ENCODE data around the gene MPP7.

Gene MPP7

DNA sequence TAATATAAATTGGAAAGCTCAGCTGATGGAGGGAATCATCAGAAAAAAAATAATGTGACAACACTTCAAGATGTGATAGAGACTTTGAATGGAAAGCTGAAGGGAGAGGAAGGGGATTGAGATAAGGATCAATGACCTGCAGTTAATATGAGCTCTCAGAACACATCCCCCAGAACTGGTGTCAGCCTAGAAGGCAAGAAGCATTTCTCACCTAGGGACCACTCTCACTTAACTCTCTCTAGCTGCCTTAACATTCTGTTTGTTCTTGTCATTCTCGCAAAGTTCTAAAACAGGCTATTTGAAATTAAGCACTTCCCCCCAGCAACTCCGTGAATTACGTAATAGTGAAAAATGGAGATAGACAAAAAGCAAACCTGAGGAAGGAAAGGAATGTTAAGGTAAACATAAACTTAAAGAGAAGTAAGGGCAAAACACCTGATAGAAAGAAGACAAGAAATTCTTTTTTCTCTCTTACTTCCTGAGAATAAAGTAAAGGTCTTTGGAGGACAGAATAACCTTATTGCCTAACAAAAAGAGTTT is 1.2 kb upstream of the MPP7 start:
- DNase-seq = no peak

DNA sequence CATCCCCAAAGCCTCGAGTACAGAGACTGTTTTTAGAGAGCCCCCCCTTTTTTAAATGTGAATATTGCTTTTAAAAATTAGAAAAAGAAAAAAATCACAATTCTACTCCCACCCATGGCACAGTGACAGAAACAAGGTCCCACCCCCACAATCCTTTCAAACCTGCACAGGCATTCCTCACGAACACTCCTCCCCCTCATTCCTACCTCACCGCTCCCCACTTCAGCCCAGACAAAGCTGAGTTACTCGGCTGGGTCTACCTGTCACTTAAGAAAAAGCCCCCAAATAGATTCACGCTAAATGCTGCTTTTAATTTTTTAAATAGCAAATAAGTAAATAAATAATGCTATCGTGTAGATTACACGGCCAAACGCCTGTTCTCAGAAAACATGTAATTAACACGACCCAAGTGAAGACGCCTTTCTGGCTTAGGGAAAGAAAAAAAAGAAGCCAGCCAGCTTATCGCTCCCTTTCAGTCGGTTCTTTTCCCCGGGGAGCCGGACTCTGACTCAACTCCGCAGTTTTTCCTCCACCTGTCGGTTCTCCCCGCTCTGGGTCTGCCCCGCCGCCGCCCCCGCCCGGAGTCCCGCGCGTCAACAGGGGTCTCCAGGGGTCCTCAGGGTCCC is 739 bp downstream of the MPP7 start:
- no peak for DNase-seq

- DNase-seq = no peak
These were observed 2.8 kb downstream of the MPP7 start for GRCh38 chr10:28300027-28300426.

DNA sequence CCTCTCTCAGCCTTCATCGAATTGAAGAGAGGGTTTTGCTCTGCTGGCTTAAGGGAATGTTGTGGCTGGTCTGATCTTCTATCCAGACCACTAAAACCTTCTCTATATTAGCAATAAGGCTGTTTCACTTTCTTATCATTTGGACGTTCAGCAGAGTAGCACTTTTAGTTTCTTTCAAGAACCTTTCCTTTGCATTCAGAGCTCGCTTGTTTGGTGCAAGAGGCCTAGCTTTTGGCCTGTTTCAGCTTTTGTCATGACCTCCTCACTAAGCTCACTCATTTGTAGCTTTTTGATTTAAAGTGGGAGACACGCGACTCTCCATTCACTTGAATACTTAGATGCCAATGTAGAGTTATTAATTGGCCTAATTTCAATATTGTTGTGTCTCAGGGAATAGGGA is 3.9 kb downstream of the MPP7 start:
- DNase-seq = no peak

GRCh38 chr10:28296023-28296422 is 6.8 kb downstream of the MPP7 start:
- no peak for DNase-seq

- no peak for DNase-seq
These were observed 7.5 kb downstream of the MPP7 start for GRCh38 chr10:28295336-28295735.

DNA sequence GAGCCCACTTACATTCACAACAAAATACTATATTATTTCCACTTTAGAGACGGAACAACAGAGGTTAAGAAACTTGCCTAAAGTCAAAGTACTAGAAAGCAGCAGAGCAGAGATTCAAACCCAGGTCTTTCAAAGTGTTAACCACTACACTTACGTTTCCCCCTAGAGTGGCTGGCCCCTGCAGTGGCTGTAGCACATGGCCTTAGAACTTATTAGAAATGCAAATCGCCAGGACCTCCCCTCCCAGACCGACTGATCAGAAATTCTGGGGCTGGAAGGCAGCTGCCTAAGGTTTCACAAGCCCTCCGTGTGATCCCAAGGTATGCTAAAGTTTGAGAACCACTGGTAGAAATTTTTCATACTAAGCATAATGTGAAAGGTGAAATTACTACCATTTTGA is 8.1 kb downstream of the MPP7 start:
- no peak for DNase-seq

GRCh38 chr10:28294169-28294532 is 8.7 kb downstream of the MPP7 start:
- DNase-seq = no peak

- no peak for DNase-seq
These were observed 9.4 kb downstream of the MPP7 start for GRCh38 chr10:28293236-28294168.

DNA sequence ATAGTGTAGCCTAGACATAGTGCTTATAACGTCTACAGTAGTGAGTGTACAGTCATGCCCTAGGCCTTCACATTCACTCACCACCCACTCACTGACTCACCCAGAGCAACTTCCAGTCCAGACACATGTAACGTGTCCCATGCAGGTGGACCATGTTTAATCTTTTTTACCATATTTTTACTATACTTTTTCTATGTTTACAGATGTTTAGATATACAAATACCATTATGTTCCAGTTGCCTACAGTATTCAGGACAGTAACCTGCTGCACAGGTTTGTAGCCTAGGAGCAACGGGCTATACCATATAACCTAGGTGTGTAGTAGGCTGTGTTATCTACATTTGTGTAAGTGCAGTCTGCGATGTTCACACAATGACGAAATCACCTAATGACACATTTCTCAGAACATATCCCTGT is 11.0 kb downstream of the MPP7 start:
- no peak for DNase-seq

GRCh38 chr10:28285816-28286215 is 17.0 kb downstream of the MPP7 start:
- DNase-seq = no peak

DNA sequence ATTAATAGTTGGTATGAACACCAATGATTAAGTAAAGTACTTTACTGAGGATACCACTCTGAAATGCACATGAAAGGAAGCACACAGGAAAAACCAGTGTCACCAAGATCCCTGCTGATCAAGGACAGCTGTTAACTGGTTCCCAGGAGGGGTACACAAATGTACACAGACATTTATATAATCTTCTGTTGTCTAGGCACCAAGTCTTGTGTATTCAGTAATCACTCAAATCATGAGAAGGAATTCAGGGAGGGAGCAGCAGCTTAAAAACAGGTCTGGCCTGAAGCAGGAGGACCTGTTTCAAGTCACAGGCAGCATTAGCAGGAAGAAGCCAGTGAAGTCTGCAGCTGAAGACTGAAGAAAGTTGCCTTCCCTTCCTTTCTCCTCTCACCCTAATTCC is 18.7 kb downstream of the MPP7 start:
- DNase-seq = no peak

GRCh38 chr10:28283251-28283650 is 19.6 kb downstream of the MPP7 start:
- DNase-seq = no peak

DNA sequence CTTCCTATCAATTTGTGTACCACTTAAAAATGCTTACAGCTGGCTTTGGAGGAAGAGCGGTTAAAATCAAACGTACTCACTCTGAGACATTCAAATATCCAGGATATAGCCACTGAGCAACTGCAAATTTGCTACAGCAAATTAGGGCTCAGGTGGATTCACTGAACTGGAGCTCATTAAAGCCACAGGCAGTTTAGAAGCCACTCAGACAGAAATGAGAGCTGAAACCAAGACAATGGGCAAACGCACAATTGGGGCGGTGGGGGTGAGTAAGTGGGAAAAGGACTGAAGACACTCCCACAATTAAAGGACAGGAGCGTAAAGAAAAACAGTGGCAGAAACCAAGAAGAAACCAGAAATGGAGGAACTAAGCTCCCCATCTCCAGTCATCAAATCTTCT is 20.5 kb downstream of the MPP7 start:
- no peak for DNase-seq

GRCh38 chr10:28281726-28282315 is 21.0 kb downstream of the MPP7 start:
- DNase-seq = no peak

GRCh38 chr10:28280652-28281051 is 22.2 kb downstream of the MPP7 start:
- no peak for DNase-seq

DNA sequence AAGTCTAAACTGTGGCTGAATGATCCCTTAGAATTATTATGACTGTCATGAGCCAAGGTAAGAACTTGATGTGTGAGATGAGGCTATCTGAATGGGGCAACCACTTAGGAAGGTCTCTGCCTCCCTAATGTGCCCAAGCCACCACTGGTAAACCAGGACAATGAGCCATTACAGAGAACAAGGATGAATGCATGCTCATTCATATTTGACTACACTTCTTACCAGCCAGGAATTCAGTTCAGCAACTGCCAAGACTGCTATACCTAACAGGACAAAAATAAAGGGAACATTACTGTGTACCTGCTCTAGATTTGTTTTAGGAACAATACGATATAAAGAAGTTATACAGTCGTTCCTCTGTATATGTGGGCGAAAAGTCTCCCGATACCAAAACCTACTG is 23.0 kb downstream of the MPP7 start:
- no peak for DNase-seq

GRCh38 chr10:28278842-28279241 is 24.0 kb downstream of the MPP7 start:
- no peak for DNase-seq

DNA sequence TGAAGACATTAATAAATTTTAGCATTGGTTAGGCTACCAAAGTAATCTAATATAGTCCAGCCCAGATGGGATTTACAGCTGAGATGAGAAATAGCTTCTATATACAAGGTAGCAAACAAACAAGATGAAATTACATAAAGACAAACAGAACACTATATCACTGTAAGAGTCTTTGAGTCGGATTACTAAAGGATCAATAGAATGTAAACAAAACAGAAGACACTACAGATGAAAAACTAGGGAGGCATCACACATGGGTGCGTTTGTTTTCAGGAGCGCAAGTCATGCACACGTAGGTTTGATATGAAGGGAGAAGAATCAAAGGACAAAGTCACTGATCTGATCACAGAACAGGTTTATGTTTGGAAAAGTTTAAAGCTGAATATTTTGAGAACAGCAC is 26.5 kb downstream of the MPP7 start:
- DNase-seq = no peak

- no peak for DNase-seq
These were observed 28.4 kb downstream of the MPP7 start for GRCh38 chr10:28274475-28274874.

- DNase-seq = no peak
These were observed 29.5 kb downstream of the MPP7 start for GRCh38 chr10:28273343-28273742.

DNA sequence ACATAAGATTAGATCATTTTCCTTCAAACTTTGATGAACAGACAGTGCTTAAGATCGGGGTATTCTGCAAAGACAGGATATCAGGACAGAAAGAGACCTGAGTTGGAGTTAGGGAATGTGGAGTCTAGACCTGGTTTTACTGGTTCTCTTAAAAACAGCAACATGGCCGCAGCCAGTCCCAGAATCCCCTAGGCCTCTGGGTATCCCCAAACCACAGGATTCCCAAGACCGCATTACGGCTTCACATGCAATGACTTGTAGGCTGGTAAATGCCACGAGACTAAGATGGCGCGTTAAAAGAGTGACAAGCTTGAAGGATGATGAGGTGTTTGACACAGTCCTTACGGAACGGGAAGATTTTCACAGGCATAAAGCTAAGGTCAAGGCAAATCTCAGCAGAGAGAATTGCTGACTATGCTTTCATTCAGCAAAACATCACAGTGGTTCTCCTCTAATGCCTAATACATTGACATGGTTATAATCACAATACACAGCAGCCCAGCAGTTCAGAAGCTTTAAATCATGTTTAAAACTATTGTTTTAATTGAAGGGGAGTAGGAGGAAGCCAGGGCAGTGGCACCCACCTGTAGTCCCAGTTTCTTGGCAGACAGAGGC is 32.9 kb downstream of the MPP7 start:
- DNase-seq = no peak

DNA sequence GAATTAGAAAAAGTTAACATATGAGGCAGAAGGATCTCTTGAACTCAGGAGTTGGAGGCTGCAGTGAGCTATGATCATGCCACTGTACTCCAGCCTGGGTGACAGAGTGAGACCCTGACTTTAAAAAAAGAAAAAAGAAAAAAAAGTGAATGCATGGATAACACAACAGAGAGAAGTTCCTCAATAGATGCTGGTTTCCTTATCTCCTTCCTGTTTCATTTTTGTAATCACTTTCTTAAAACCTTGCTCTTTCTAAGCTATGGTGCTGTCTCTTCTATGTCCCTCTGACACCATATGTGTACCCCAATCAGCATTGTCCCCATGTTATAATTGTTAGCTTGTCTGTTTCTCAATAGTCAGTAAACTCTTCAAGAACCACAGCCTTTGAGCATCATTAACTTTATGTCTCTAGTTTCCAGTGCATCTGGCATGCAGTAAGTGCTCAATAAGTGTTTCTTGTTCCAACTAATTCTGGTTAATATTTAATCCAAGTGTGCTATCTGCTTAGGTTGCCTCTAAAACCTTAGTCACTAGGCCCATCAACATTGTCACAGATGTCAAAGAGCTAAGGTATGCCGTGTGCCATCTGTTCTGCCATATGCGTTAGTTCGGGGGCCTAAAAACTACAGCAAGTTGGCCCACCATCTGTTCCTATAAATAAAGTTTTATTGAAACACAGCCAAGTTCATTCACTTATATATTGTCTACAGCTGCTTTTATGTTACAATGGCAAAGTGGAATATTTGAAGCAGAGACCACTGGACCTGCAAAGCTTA is 36.2 kb downstream of the MPP7 start:
- DNase-seq = no peak

Data from activated CD8-positive, alpha-beta memory T cell treated with anti-CD3 and anti-CD28 coated beads for 24 hours (primary cell).